Renal cortex interstitium (tissue), 11 donors: Measurements from ENCODE around the gene POP4. TPM values are rescaled to one million over a fixed set of nuclear protein-coding genes. Genes with fewer than 3 reads are reported as not detected.

Experiments
- DNase-seq, 11 donors: peaks; one replicate each; pipeline ENCODE4 v3.0.0-alpha.2; 2013; ENCODE audit warnings: low read depth in 9 of 11, low spot score in 4 of 11; ENCODE audit errors: extremely low read depth in 1 of 11
- polyA plus RNA-seq, 3 donors: library from polyadenylated mRNA; unstranded; fragments of 120-200 nt; gene quantifications; one replicate each; pipeline ENCODE4 v1.2.1, GENCODE V29; 2013; ENCODE audit not compliant: insufficient read length in 3 of 3

Gene POP4
- polyA plus RNA-seq, 3 donors = 58.1 to 75.1 (median 64.2) TPM

- DNase-seq = no peak
Measured at GRCh38 chr19:29643361-29643935, 37.4 kb downstream of the POP4 start.

GRCh38 chr19:29644210-29644609 is 38.1 kb downstream of the POP4 start:
- no peak for DNase-seq

DNA sequence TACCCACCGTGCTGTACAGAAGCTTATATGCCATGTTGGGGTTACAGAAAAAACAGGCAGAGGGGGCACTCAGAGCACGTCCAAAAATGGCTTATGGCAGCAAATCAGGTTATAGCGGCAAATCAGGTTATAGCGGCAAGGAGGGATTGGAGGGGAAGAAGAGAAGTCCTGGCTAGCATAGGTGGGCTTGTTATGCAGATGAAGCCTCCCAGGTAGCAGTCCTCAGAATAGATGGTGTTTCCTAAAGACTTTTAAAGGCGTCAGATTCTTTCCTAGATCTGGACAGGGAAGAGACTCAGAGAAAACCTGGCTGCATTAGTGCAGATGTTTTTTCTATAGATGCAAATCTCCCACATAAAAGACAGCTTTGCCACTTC is 39.4 kb downstream of the POP4 start:
- DNase-seq = no peak

DNA sequence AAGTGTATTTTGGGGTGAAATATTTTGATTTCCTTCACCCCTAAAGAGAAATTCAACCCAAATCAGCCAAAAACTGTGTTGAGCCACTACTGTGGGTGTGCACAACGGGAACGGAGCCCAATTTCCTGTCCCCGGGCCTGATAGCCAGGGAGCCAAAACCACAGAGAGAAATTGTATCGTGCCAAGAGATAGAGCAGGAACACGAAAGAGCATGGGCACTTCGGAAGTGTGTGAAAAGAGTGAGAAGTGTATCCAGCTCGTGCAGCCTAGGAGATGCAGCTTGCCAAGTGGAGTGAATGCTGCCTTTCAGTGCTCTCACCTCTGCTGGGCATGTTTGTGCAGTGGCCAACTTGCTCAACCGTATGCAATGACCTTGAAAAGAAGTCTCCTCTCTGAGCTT is 39.8 kb downstream of the POP4 start:
- DNase-seq = no peak

DNA sequence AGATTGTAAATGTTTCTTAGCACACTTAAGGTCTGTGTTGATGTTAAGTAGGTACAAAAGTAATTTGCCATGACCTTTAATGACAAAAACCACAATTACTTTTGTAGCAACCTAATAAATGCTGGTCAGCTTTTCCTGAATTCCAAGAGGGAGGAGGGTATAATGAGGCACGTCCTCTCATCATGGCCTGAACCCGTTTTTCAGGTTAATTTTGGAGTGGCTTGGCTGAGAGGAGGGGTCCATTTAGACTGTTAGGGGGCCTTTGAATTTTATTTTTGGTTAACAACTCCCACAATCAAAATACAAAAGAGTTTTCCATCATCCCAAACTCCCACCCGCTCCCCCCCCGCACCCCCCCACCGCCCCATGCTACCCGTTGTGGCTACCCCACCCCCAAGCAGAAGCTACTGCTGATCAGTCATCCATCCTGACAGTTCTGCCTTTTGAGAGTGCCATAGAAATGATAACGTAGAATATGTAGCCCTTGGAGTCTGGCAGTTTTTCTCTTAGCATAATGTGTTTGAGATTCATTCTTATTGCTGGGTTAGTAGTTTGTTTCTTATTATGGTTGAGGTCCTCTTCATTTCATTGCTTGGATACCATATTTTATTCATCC is 44.8 kb downstream of the POP4 start:
- no peak for DNase-seq

GRCh38 chr19:29651622-29652394 is 45.7 kb downstream of the POP4 start:
- DNase-seq = no peak

DNA sequence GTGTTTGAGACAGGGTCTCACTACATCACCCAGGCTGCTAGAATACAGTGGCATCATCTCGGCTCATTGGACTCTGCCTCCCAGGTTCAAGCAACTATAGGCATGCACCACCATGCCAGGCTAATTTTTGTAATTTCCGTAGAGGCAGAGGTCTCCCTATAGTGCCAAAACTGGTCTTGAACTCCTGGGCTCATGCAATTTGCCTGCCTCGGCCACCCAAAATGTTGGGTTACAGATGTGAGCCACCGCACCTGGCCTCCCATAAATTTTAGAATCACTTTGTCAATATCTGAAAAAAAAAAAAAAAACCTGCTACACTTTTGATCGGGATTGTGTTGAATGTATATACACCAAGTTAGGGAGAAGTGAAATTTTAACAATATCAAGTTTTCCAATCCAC is 47.3 kb downstream of the POP4 start:
- DNase-seq = no peak

DNA sequence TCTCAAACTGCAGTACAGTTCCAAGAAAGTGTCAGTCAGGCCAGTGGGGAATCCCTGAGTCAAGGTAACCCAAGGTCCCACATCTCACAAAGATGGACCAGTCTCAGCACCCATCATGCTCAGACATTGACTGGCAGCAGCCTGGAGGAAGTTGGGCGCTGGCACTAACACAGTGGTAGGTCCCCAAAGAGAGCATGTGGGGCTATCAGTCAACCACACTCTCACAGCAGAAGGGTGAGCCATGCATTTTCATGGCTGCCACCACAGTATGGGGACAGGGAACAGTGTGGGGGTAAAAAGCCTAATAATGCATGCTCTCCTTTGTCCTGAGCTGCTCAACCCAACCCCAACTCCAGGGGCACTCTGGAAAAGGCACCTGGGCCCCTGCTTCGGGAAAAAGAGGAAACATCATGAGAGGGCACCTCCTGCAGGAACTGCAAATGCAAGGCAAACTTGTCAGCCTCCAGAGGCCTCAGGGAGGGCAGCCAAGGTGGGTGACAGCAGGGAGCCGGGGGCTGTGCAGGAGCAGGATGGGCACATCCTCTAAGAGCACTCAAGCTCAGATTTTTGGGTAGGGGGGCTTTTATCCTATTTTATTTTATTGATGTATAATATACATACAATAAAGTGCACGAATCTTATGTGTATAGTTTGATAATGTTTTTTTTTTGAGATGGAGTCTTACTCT is 49.7 kb downstream of the POP4 start:
- no peak for DNase-seq

- no peak for DNase-seq
Measured at GRCh38 chr19:29658221-29658991, 52.3 kb downstream of the POP4 start.

GRCh38 chr19:29660835-29661234 is 54.8 kb downstream of the POP4 start:
- no peak for DNase-seq

DNA sequence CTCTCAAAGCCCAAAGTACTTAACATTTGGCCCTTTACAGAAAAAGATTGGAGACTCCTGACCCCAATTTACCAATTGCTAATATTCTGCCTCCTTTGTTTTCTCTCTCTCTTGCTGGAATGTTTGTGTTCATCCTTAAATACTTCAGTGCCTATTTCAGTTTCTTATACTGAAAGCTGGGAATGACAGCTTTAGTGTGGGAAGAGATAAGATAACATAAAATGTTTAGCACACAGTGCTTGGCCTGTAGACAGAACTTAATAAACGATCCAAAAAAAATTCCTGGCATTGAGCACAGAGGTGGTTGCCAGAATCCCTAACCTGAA is 56.2 kb downstream of the POP4 start:
- DNase-seq = no peak

GRCh38 chr19:29662604-29663404 is 56.7 kb downstream of the POP4 start:
- DNase-seq = no peak

GRCh38 chr19:29663861-29664752 is 58.0 kb downstream of the POP4 start:
- no peak for DNase-seq

GRCh38 chr19:29664753-29665214 is 58.7 kb downstream of the POP4 start:
- no peak for DNase-seq

DNA sequence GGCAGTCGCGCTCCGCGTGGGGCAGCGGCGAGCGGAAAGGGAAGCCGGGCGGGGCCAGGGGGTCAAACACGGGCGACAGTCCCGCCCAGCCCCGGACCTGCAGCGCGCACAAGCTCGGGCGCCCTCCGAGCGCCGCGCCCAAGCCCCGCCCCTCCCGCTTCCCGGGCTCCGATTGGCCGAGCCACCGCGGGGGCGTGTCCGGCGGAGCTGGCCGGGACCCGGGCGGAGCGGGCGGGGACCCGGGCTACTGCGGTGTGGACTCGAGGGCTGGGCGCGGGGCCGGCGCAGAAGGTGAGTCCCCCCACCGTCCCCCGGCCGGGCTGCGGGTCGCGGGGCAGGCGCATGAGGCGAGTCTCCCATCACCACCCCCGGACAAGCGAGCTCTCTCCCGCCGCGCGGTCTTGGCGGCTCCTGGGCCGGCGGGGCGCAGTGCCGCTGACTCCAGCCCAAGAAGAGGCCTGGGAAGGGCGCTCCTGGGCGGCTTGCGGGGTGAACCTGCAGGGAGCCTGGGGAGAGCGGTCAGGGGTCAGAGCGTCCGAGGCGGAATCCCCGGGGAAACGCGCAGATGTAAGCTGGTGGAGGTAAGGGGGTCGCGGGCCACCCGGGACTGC is 59.2 kb downstream of the POP4 start, which contains the start of gene PLEKHF1:
PLEKHF1 (plus strand) TSS at position 247 of the 611 bp plus-strand sequence. CDS start 8,379 bp downstream, outside the sequence.
- peak in 8 of 11 donors; percentile 57 to 83 (median 72) for DNase-seq

DNA sequence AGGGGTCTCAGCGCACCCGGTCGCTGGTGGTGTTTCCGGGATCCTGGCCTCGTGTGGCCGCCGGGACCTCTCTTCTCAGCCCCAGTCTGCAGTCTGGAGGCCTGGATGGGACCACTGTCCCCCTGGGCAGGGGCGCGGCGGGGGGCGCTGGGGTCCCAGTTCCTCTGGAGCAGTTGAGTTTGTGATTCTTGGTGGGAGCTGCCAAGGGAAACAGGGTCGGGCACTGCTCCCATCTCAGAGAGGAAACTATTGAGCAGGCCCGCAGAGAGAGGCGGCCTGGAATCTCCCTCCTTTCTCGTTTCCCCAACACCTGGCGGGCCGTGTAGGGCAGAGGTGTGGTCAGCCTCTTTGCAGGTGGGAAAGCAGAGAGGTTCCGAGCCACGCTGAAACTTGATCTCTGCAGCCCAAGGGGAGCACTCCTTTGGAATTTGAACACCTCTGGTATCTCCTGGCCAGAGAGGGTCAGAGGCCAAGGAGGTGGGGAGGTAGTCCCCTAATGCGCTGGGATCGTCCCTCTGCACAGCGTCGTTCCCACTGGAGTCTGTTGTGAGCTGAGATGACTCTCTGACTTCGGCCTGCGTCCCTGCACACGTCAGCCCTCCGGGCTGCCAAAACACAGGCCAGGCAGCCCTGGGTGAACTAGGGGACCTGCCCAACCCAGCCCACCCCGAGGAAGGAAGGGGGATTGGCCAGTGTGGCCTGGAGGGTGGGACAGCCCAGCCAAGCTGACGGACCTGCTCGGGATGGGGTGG is 59.9 kb downstream of the POP4 start:
- DNase-seq = no peak
